Panc1 (cell line): ENCODE results near the gene CFAP206. TPM values are rescaled to one million over a fixed set of nuclear protein-coding genes. Genes with fewer than 3 reads are reported as not detected.

Source experiments
- ATAC-seq: fragments of 200-7000 bp; cut with Tn5 transposase; 2 replicates; pipeline ENCODE4 v1.9.1; 2020; ENCODE audit warnings: mild to moderate bottlenecking, moderate library complexity
- BruUV-seq: library from RNA; stranded (reverse); fragments of 400-500 nt; replicated peaks from 2 replicates; lab custom pipeline; 2021; lab: Mats Ljungman, UMichigan
- CTCF ChIA-PET: fragments of 300-600 bp; sonication (Branson Sonifier 250); formaldehyde crosslinking; loops from one replicate; lab custom pipeline; 2022; ENCODE audit warnings: antibody characterized with exemption; lab: Charles Lee
- POLR2A ChIA-PET: fragments of 300-600 bp; sonication (Branson Sonifier 250); formaldehyde crosslinking; loops from one replicate; lab custom pipeline; 2022; ENCODE audit warnings: antibody characterized with exemption; lab: Charles Lee
- DNase-seq: peaks from one replicate; pipeline ENCODE4 v3.0.0-alpha.2; 2010; ENCODE audit warnings: low read depth, low spot score
- H3K27ac ChIP-seq: 2 replicates; pipeline ENCODE4 v1.5.1; 2011; ENCODE audit warnings: mild to moderate bottlenecking, low read length, inconsistent platforms
- H3K27me3 ChIP-seq: fragments of 200-500 bp; sonication (Bioruptor generic); 2 replicates; pipeline ENCODE4 v1.6.0; 2014; ENCODE audit warnings: low read length, inconsistent platforms; ENCODE audit not compliant: control insufficient read depth, insufficient read depth
- H3K36me3 ChIP-seq: fragments of 200-500 bp; sonication (Bioruptor generic); 2 replicates; pipeline ENCODE4 v1.5.1; 2014; ENCODE audit warnings: inconsistent platforms, mild to moderate bottlenecking, low read length, moderate library complexity; ENCODE audit not compliant: control insufficient read depth, insufficient read depth
- H3K4me1 ChIP-seq: 2 replicates; pipeline ENCODE4 v1.5.1; 2011; ENCODE audit warnings: inconsistent platforms, mild to moderate bottlenecking, low read length, moderate library complexity; ENCODE audit not compliant: control insufficient read depth, insufficient read depth
- H3K4me3 ChIP-seq, 2 experiments: 2 replicates each; pipeline ENCODE4 v1.5.1; 2011 to 2012; ENCODE audit warnings: low read depth in 2 of 2, low read length in 2 of 2, mild to moderate bottlenecking in 2 of 2, inconsistent platforms in 1 of 2, moderate library complexity in 1 of 2
- H3K9me3 ChIP-seq: fragments of 200-500 bp; sonication (Bioruptor generic); 2 replicates; pipeline ENCODE4 v1.5.1; 2014; ENCODE audit warnings: low read depth, mild to moderate bottlenecking, inconsistent platforms, low read length, moderate library complexity; ENCODE audit not compliant: control insufficient read depth, insufficient read depth
- POLR2AphosphoS5 ChIP-seq: IDR thresholded peaks from 2 replicates; pipeline ENCODE4 v1.6.1; 2012; ENCODE audit warnings: mild to moderate bottlenecking, low read depth, low read length, moderate library complexity
- SIN3A ChIP-seq: IDR thresholded peaks from 2 replicates; pipeline ENCODE4 v1.6.1; 2012; ENCODE audit warnings: low read depth, mild to moderate bottlenecking, low read length, moderate library complexity, borderline replicate concordance; ENCODE audit not compliant: insufficient read depth
- TCF7L2 ChIP-seq: IDR thresholded peaks from 2 replicates; pipeline ENCODE4 v1.6.1; 2011; ENCODE audit warnings: mild to moderate bottlenecking, low read depth, low read length, inconsistent platforms
- in situ Hi-C: cut with HindIII; loops from 2 replicates; pipeline ENCODE4 v1.10.0; 2016; ENCODE audit warnings: low sequenced_read_pairs, low pct_unique_long_range_greater_than_20kb
- intact Hi-C: fragments of 100-400 bp; cut with micrococcal nuclease; formaldehyde crosslinking; loops from one replicate; pipeline ENCODE4 v1.10.0; 2022; ENCODE audit not compliant: unreplicated experiment
- total RNA-seq: library from RNA; stranded (reverse); gene quantifications from one replicate; pipeline ENCODE4 v1.2.1, GENCODE V29; 2021; ENCODE audit not compliant: unreplicated experiment
- TF ChIP-seq, protein P1 (sequence below): fragments of 450-650 bp; IDR thresholded peaks from 2 replicates; pipeline ENCODE4 v1.5.1; 2017; ENCODE audit warnings: mild to moderate bottlenecking
- TF ChIP-seq, protein P2 (sequence below), 2 experiments: IDR thresholded peaks; 2 replicates each; pipeline ENCODE4 v1.6.1; 2011 to 2012; ENCODE audit warnings: low read depth in 2 of 2, control low read depth in 1 of 2, low read length in 1 of 2, mild to moderate bottlenecking in 1 of 2, moderate library complexity in 1 of 2; ENCODE audit not compliant: insufficient read depth in 1 of 2

Gene CFAP206
- total RNA-seq, 1 experiment from 2014 or later: 2.4 TPM

- CTCF ChIA-PET: no interaction called here
- DNase-seq (no peak), ATAC-seq (no peak)
- H3K27ac ChIP-seq: no peak overlapping the region
- H3K36me3 ChIP-seq: no peaks in the 10 kb centered on the region
- 0 out of 2 replicates have a peak, but pooled peaks cover under 1% of the 10 kb centered on the region for H3K4me1 ChIP-seq
- intact Hi-C loops: no loop called here
- in situ Hi-C loops: no loop called here
- no peaks in the 10 kb centered on the region for H3K9me3 ChIP-seq
- H3K4me3 ChIP-seq: no peak overlapping the region
- POLR2A ChIA-PET: no interaction called here
- no TSS peak for BruUV-seq
- TF ChIP-seq, protein P1, sequence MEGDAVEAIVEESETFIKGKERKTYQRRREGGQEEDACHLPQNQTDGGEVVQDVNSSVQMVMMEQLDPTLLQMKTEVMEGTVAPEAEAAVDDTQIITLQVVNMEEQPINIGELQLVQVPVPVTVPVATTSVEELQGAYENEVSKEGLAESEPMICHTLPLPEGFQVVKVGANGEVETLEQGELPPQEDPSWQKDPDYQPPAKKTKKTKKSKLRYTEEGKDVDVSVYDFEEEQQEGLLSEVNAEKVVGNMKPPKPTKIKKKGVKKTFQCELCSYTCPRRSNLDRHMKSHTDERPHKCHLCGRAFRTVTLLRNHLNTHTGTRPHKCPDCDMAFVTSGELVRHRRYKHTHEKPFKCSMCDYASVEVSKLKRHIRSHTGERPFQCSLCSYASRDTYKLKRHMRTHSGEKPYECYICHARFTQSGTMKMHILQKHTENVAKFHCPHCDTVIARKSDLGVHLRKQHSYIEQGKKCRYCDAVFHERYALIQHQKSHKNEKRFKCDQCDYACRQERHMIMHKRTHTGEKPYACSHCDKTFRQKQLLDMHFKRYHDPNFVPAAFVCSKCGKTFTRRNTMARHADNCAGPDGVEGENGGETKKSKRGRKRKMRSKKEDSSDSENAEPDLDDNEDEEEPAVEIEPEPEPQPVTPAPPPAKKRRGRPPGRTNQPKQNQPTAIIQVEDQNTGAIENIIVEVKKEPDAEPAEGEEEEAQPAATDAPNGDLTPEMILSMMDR: no peak
- TF ChIP-seq, protein P2, sequence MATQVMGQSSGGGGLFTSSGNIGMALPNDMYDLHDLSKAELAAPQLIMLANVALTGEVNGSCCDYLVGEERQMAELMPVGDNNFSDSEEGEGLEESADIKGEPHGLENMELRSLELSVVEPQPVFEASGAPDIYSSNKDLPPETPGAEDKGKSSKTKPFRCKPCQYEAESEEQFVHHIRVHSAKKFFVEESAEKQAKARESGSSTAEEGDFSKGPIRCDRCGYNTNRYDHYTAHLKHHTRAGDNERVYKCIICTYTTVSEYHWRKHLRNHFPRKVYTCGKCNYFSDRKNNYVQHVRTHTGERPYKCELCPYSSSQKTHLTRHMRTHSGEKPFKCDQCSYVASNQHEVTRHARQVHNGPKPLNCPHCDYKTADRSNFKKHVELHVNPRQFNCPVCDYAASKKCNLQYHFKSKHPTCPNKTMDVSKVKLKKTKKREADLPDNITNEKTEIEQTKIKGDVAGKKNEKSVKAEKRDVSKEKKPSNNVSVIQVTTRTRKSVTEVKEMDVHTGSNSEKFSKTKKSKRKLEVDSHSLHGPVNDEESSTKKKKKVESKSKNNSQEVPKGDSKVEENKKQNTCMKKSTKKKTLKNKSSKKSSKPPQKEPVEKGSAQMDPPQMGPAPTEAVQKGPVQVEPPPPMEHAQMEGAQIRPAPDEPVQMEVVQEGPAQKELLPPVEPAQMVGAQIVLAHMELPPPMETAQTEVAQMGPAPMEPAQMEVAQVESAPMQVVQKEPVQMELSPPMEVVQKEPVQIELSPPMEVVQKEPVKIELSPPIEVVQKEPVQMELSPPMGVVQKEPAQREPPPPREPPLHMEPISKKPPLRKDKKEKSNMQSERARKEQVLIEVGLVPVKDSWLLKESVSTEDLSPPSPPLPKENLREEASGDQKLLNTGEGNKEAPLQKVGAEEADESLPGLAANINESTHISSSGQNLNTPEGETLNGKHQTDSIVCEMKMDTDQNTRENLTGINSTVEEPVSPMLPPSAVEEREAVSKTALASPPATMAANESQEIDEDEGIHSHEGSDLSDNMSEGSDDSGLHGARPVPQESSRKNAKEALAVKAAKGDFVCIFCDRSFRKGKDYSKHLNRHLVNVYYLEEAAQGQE (IDR thresholded peaks at IDR 0.05; ENCODE audit: insufficient read depth in 1 of 2, low read depth in 2 of 2, low read length in 1 of 2): no peak
- TF ChIP-seq TCF7L2: no peak
- no peak for TF ChIP-seq POLR2AphosphoS5
- TF ChIP-seq SIN3A: no peak
- H3K27me3 ChIP-seq: no peaks in the 10 kb centered on the region
These were observed 11.0 kb upstream of the CFAP206 start for GRCh38 chr6:87396595-87397392.

GRCh38 chr6:87397656-87398055, 10.1 kb upstream of the CFAP206 start:
- Histone ChIP-seq H3K27ac (no peak overlapping the region), H3K27me3 (no peaks in the 10 kb centered on the region), H3K36me3 (no peaks in the 10 kb centered on the region), H3K9me3 (no peaks in the 10 kb centered on the region), H3K4me1 (0 out of 2 replicates have a peak, but pooled peaks cover 3% of the 10 kb centered on the region), H3K4me3 (no peak overlapping the region)
- ChIA-PET POLR2A (no interaction called here), CTCF (no interaction called here)
- ATAC-seq: no peak
- no peak for DNase-seq
- in situ Hi-C loops (no loop called here), intact Hi-C loops (no loop called here)
- no TSS peak for BruUV-seq
- no peak for TF ChIP-seq SIN3A
- TF ChIP-seq, protein P2 (IDR thresholded peaks at IDR 0.05; ENCODE audit: insufficient read depth in 1 of 2, low read depth in 2 of 2, low read length in 1 of 2): no peak
- TF ChIP-seq, protein P1: no peak
- TF ChIP-seq POLR2AphosphoS5: no peak
- TF ChIP-seq TCF7L2: no peak
